Lower leg skin (tissue), 4 donors: Measurements from ENCODE around the gene C11orf98. TPM values are rescaled to one million over a fixed set of nuclear protein-coding genes. Genes with fewer than 3 reads are reported as not detected.
A peak's percentile ranks its signal among the peaks of the same experiment; 100 is the strongest.
"Not testable (repeated sequence)": the region's sequence is repeated elsewhere in the genome, so short reads cannot be mapped to it uniquely, and the experiment has no call there.

Experiments used
- DNase-seq, 2 donors: peaks; one replicate each; pipeline ENCODE4 v3.0.0-alpha.2; 2019; ENCODE audit warnings: low spot score in 2 of 2
- H3K4me3 ChIP-seq: fragments of 200-600 bp; sonication (generic); 2 replicates; pipeline ENCODE4 v1.5.1; 2017; ENCODE audit warnings: mild to moderate bottlenecking, low read depth; ENCODE audit not compliant: poor library complexity, severe bottlenecking
- POLR2A ChIP-seq, 2 donors: fragments of 450-650 bp; IDR thresholded peaks; one replicate each; pipeline ENCODE4 v1.6.1; 2016 to 2017; ENCODE audit warnings: antibody characterized with exemption in 2 of 2, mild to moderate bottlenecking in 1 of 2, moderate library complexity in 1 of 2
- WGBS, 2 donors: methylation state at CpG; one replicate each; pipeline ENCODE4 v1.1.5; 2018; 5-methylcytosine and 5-hydroxymethylcytosine counted together
- intact Hi-C: fragments of 100-400 bp; cut with DNase I; formaldehyde crosslinking; loops from one replicate; pipeline ENCODE4 v1.15.0; 2023; ENCODE audit warnings: low total_unique reads
- total RNA-seq, 4 donors: library from RNA; depleted of rRNA; stranded (reverse); fragments of >200 nt; gene quantifications; one replicate each; pipeline ENCODE4 v1.1.0, GENCODE V29; 2016
- TF ChIP-seq, protein P1 (sequence below), 3 donors: fragments of 450-650 bp; IDR thresholded peaks; one replicate each; pipeline ENCODE4 v1.5.1; 2016; ENCODE audit warnings: antibody characterized with exemption in 3 of 3, mild to moderate bottlenecking in 3 of 3, moderate library complexity in 2 of 3

C11orf98 gene
- total RNA-seq, 4 donors from 2014 or later: 21.3 to 58.4 (median 31.4) TPM

DNA sequence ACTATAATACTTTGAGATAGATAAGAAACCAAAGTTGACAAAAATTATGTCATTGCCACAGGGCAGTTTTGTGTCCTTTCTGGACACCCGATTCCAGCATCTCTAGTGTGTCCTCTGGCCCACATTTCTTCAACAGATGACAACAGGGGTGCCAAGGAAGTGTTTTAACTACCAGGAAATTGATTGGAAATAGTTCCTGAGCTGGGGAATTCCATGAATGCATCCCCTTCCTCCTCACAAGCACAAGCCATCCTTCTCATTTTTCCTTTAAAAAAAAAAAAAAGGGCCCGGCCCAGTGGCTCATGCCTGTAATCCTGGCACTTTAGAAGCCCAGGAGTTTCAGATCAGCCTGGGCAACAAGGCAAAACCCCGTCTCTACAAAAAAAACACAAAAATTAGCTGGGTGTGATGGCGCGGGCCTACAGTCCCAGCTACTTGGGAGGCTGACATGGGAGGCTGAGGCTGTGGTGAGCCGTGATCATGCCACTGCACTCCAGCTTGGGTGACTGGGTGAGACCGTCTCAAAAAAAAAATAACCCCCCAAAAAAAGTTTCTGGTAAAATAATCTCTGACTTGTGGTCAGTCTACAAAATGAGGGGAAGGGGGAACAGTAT is 42.4 kb downstream of the C11orf98 start:
- intact Hi-C loops: no loop called here
- no peak overlapping the region for H3K4me3 ChIP-seq
- no peak for TF ChIP-seq POLR2A (IDR thresholded peaks at IDR 0.05)
- TF ChIP-seq, protein P1, sequence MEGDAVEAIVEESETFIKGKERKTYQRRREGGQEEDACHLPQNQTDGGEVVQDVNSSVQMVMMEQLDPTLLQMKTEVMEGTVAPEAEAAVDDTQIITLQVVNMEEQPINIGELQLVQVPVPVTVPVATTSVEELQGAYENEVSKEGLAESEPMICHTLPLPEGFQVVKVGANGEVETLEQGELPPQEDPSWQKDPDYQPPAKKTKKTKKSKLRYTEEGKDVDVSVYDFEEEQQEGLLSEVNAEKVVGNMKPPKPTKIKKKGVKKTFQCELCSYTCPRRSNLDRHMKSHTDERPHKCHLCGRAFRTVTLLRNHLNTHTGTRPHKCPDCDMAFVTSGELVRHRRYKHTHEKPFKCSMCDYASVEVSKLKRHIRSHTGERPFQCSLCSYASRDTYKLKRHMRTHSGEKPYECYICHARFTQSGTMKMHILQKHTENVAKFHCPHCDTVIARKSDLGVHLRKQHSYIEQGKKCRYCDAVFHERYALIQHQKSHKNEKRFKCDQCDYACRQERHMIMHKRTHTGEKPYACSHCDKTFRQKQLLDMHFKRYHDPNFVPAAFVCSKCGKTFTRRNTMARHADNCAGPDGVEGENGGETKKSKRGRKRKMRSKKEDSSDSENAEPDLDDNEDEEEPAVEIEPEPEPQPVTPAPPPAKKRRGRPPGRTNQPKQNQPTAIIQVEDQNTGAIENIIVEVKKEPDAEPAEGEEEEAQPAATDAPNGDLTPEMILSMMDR (IDR thresholded peaks at IDR 0.05): no peak
- no peak for DNase-seq
- 80% methylated on average over 7 of the region's 7 CpGs for WGBS, 2 donors

DNA sequence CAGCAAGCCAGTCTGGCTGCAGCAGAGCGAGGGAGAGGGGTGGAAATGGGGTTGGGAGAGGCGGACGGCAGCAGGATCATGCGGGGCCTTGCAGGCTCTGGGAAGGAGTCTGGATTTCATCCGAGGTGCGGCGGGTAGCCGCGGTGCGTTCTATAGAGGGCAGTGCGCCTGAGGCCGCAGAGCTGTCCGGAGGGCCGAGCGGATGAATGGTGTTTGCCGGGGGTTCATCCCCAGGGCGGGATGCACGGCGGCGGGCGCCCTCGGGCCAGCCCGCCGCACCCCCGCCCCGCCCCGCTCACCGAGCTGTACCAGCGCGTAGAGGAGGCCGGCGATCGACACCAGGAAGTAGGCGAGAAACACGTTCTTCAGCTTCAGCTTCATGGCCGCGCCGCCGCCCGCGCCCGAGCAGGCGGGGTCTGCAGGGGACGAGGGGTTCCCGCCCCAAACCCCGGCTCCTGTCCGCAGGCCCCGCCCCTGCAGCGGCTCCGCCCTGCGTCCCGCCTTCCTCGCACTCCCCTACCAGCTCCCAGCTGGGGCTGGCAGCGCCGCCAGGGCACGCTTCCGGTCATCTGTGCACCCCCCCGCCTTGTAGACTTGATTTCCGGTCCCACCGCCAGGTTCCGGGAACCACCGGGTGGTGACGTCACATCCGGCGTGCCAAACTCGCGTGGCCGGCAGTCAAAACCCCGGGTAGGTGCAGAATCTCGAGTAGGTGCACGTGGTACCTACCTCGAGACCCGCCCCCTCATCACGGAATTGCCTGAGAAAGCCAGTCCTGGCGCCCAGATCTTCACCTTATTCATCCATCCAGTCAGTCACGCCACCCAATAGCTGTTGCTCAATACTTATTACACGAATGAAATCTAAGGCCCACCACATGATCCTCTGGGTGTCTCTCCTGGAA is 43.2 kb downstream of the C11orf98 start, which contains the start of gene B3GAT3:
TSS of gene B3GAT3 (minus strand) at position 420 of the 904 bp plus-strand sequence. CDS start at position 381, 39 bp downstream.
- TF ChIP-seq POLR2A (IDR thresholded peaks at IDR 0.05): no peak
- intact Hi-C loops: no loop called here
- DNase-seq: peak; percentile 97 to 100
- H3K4me3 ChIP-seq: peak within 1 kb of the TSS; percentile 42
- 1 to 3% methylated on average over 17 to 76 of the region's 77 CpGs for WGBS, 2 donors

DNA sequence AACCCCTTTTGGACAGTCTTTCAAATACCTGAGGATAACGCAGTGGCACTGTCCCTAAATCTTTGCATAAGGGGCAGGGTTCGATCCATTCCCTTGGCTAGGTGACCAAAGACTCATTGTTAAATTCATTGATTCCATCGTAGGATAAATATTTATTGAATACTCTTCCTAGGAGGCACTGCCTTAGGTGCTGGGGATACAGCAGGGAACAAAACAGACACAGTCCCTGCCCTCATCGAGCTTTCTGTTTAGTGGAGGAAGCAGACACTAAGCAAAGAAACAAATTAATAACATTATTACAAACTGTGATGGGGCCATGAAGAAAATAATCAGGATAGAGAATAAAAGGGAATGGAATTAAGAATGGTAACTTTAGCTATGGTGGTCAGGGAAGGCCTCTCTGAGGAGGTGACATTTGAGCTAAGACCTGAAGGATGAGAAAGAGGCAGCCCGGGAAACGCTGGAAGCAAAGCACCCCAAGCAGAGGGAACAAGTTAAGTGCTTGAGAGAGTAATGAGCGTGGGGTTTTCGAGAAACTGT is 43.9 kb downstream of the C11orf98 start:
- intact Hi-C loops: no loop called here

DNA sequence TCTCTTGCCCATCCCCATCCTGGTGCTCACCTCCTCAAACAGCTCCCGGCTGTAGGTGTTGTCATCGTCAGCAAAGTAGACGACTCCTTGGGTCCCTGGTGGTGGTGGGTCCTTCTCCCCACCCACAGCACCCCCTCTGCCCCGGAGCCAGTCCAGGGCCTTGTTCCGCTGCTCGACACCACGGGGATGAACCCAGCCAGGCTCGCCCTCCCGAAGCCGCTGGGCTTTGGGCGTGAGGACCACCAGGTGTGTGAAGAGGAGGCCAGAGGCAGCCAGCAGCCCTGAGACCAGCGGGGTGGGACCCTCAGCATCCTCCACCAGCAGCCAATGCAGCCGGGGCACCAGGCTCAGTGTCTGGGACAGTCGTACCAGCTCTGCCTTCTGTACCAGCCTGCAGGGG is 48.1 kb downstream of the C11orf98 start:
- intact Hi-C loops, DNase-seq, H3K4me3 ChIP-seq: not testable (repeated sequence)
- 94 to 99% methylated on average over 13 to 14 of the region's 14 CpGs for WGBS, 2 donors

More for the DNA sequence above, 43.9 kb downstream of the C11orf98 start:
- TF ChIP-seq, protein P1 (IDR thresholded peaks at IDR 0.05): no peak
- no peak for TF ChIP-seq POLR2A (IDR thresholded peaks at IDR 0.05)
- WGBS, 2 donors: 20 to 21% methylated on average over 8 of the region's 8 CpGs
- no peak for DNase-seq
- peak overlapping the region; percentile 42 for H3K4me3 ChIP-seq

DNA sequence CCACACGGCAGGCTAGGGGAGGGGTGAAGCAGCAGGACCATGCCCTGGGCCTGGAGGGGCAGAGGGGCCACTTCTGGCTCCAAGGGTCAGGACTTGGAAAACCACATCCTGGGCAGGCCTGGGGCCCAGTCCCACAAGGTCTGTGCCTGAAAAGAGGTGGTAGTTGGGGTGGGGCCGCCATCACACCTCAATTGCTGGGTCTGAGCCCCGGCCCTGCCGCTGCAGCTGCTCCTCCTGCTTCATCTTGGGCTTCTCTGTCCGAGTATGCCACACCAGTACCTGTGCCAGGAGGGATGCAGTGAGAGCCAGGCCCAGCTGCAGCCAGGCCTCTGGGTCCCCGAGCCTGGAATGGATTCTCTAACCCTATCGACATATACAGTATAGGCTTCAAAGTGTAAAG is 49.5 kb downstream of the C11orf98 start:
- intact Hi-C loops: no loop called here

DNA sequence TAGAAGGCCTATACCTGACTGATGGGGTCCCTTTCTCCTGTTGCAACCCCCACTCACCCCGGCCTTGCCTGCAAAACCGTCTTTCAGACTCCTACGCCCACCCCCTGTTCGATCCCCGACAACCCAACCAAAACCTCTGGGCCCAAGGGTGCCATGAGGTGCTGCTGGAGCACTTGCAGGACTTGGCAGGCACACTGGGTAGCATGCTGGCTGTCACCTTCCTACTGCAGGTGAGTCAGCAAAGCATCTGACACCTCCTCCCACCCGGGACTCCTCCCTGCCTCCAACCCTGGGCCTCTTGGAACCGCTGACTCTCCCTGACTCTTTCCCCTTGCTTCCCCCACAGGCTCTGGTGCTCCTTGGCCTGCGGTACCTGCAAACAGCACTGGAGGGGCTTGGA is 50.7 kb downstream of the C11orf98 start:
- DNase-seq: no peak
- TF ChIP-seq POLR2A (IDR thresholded peaks at IDR 0.05): no peak
- TF ChIP-seq, protein P1 (IDR thresholded peaks at IDR 0.05): no peak
- intact Hi-C loops: no loop called here
- H3K4me3 ChIP-seq: no peak overlapping the region
- WGBS, 2 donors: 54 to 68% methylated on average over 8 of the region's 8 CpGs

More for the DNA sequence above, 49.5 kb downstream of the C11orf98 start:
- WGBS, 2 donors: 88 to 93% methylated on average over 6 to 7 of the region's 7 CpGs
- TF ChIP-seq, protein P1 (IDR thresholded peaks at IDR 0.05): no peak
- no peak for TF ChIP-seq POLR2A (IDR thresholded peaks at IDR 0.05)
- DNase-seq: no peak
- H3K4me3 ChIP-seq: no peak overlapping the region
